EL (cell line): ENCODE measurements around the gene GTF2F1.
A peak's percentile ranks its signal among the peaks of the same experiment; 100 is the strongest.
"Not testable (repeated sequence)": the region's sequence is repeated elsewhere in the genome, so short reads cannot be mapped to it uniquely, and the experiment has no call there.

ENCODE experiments used
- DNase-seq: peaks from one replicate; pipeline ENCODE4 v3.0.0-alpha.2; 2016

GTF2F1 gene, protein sequence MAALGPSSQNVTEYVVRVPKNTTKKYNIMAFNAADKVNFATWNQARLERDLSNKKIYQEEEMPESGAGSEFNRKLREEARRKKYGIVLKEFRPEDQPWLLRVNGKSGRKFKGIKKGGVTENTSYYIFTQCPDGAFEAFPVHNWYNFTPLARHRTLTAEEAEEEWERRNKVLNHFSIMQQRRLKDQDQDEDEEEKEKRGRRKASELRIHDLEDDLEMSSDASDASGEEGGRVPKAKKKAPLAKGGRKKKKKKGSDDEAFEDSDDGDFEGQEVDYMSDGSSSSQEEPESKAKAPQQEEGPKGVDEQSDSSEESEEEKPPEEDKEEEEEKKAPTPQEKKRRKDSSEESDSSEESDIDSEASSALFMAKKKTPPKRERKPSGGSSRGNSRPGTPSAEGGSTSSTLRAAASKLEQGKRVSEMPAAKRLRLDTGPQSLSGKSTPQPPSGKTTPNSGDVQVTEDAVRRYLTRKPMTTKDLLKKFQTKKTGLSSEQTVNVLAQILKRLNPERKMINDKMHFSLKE

DNA sequence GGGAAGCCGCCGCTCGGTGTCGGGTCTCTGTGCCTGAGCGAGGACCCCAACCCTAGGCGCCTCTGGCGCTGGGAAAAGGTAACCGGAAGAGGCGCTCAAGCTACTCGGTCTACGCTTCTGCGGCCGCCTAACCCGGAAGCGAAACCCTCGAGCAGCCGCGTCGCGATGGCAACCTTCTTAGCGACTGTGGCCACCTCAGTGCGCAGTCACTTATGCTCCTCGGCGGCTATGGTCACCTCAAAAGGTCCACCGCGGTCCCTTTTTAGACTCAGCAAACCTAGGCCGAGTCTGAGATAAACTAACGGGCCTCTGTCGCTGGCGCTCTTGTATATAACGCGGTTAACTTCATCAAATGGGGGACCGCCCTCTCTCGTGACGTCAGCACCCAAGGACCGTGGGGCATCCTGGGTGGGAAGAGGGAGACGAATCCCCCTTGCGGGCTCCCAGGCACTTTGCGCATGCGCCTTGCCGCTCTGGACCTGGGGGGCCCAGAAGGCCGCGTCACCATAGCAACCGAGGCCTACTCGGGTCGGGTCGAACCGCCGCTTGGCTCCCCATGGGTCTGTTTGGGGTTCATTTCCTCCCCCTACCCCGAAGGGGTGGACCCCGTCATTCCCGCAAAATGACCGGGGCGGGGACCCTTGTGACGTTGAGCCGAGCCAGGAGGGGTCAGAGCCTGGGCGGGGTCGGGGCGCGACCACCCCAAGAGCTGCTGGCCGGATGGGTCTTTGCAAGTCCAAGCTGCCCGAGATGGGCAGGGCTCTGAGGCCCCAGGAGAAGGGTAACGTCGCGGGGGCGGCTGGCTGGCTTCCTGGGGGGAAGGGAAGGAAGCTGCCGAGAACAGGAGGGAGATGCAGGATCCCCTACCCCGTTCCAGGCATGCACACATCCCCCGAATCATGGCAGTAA, at the start of gene GTF2F1:
TSS of gene GTF2F1 (minus strand) at position 91 of the 909 bp plus-strand sequence. CDS start 169 bp downstream, outside the sequence.
- peak; percentile 96 for DNase-seq

DNA sequence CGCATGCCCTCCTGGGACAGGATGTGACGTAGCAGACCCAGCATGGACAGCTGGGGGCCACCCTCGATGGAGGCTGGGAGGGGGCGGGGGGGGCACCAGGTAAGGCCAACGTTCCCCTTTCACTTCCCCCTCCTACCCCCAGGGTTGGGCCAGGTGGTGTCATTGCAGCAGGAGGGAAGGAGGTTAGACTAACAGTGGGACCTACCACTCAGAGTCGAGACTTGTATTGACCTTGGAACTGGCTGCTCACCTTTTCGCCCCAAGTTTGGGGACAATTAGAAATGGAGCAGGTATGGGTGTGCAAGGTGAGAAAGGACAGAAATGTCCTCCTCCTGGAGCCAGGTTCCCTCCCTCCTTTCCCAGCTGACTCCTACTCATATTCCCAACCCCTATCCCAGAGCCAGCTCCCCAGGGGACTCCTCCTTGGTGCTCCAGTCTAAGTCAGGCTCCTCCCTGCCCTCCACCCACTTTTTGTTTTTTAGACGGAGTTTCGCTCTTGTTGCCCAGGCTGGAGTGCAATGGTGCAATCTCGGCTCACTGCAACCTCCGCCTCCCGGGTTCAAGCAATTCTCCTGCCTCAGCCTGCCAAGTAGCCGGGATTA, 49.2 kb upstream of the GTF2F1 start:
- DNase-seq = no peak

DNA sequence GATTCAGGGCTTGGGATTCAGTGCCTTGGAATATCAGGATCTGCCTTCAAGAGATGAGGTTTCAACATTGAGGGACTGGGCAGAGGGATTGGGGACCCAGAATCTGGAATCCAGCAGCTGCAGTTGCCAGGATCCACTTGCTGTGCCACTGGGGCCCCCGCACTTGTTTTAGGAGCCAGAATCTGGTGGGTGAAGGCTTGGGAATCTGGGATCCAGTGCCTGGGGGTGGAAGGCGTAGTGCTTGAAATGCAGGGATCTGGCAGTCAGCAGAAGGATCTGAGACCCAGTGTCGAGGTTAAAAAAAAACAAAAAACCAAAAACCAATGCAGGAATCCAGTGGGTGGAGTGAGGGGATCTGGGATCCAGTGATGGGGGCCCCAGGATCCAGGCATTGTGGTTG, 47.9 kb upstream of the GTF2F1 start:
- no peak for DNase-seq

DNA sequence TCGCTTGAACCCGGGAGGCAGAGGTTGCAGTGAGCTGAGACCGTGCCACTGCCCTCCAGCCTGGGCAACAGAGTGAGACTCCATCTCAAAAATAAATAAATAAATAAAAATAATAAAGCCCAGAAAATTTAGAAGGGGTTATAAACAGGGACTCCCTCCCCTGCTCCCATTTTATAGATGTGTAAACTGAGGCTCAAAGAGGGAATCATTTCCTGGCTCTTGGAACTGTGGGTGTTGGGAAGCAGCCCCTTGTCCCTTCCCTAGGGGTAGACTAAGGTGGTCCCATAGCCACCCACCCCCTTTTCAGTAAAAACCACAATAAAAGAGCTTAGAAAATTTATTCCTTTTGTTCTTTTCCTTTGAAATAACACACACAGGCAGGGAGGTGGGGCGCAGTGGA, 46.8 kb upstream of the GTF2F1 start:
- no peak for DNase-seq

DNA sequence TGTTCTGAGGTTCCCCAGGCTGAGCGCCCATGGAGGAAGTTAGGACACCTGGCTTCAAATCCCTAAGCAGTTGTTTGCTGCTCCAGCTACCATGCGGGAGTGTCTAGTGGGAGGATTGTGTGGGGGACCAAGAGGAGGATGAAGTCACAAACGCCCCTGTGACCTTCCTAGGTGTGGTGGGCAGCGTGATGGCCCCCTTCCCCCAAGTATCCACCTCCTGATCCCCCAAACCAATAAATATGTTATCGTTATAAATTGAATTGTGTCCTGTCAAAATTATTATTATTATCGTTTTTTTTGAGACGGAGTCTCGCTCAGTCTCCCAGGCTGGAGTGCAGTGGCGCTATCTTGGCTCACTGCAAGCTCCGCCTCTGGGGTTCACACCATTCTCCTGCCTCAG, 40.7 kb upstream of the GTF2F1 start, which contains the start of gene SLC25A41:
TSS of gene SLC25A41 (minus strand) at position 101 of the 400 bp plus-strand sequence. CDS start at position 31, 70 bp downstream.
- no peak for DNase-seq

DNA sequence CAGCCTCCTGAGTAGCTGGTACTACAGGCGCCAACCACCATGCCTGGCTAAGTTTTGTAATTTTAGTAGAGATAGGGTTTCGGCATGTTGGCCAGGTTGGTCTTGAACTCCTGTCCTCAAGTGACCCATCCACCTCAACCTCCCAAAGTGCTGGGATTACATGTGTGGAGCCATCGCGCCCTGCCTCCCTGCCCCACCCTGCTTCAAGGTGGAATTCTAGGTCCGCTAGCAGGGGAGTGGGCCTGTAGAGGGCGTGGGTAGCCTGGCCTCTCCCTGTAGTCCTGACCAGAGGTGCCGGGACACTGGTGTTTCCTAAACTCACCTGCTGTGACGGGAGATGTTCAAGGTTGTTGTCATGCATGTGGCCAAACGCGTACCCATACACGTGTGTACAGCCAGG, 40.2 kb upstream of the GTF2F1 start:
- no peak for DNase-seq

DNA sequence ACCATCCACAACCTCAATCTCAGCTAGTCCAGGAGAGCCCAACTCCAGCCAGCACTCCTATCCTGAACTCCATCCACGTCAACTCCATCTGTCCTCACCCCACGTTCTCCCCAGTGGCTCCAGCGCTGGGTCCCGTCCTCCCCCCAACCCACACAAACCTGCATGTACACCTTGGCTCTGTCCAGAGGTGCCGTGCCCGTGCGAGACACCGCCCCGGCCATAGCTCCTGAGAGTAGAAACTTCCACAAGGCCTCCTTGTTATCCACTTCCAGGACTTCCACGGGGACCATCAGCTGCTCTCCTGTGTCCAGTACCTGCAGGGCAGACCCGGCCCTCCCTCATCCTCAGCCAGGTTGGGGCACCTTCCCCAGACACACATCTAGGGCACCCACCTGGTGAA, 38.9 kb upstream of the GTF2F1 start:
- DNase-seq = no peak

DNA sequence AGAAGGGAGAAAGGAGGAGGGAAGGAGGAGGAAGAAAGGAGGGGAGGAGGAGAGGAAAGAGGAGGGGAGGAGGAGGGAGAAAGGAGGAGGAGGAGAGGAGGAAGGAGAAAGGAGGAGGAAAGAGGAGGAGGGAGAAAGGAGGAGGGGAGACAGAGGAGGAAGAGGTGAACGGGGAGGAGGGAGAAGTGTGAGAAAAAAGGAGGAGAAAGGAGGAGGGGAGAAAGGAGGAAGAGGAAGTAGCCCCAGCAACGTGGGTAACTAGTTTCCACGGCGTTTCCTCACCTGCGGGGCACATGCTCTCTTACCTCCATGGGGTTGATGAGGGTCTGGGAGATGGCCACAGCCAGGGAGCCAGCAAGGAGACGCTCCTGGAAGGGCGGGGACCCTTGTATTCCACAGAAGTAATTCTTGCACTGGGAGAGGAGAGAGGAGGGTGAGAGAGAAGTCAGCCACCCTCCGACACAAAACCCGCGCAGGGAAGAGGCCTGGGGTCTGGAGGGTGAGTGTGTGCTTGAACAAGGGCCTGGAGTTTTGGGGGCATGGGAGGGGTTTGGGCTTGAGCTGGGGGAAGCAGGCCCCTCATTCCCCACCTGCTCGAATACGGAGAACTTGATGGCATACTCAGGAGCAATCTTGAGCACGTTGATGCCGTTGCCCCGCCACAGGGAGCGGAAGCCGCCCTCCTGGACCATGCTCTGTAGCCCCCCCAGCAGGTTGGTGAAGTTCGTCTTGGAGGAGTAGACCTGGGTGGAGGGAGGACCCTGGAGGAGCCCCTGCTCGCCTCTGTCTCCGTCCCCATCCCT, 36.7 kb upstream of the GTF2F1 start:
- DNase-seq = no peak

DNA sequence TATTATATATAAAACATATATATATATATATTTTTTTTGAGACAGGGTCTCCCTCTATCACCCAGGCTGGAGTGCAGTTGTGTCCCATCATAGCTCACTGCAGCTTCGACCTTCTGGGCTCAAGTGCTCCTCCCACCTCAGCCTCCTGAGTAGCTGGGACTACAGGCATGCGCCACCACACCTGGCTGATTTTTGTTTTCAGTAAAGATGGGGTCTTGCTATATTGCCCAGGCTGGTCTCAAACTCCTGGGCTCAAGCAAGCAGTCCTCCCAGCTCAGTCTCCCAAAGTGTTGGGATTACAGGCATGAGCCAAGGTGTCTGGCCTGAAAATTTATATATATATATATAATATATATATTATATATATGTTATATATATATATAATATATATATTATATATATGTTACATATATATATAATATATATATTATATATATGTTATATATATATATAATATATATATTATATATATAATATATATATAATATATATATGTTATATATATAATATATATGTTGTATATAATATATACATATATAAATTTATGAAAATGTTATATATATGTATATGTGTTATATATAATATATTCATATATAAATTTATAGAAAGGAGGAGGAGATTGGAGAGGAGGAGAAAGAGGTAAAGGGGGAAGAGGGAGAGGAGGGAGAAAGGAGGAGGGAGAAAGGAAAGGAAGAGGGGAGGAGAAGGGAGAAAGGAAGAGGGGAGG, 35.9 kb upstream of the GTF2F1 start:
- not testable (repeated sequence) for DNase-seq

DNA sequence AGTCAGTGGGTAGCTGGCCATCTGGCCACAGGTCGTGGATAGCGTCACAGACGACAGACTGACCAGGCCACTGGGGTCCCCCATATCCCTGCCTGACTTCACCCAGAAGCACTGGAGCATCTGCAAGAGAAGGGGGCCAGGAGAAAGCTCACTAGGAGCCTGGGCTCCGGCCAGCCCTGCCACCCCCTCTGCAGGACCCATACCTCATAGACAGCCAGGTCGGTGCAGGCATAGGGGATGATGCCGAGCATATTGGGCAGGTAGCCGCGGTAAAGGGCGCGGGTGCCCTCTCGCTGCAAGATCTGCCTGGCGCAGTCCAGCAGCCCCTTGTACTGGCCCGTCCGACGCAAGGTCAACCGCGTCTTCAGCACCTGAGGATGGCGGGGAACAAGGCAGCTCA, 34.2 kb upstream of the GTF2F1 start:
- DNase-seq = no peak

DNA sequence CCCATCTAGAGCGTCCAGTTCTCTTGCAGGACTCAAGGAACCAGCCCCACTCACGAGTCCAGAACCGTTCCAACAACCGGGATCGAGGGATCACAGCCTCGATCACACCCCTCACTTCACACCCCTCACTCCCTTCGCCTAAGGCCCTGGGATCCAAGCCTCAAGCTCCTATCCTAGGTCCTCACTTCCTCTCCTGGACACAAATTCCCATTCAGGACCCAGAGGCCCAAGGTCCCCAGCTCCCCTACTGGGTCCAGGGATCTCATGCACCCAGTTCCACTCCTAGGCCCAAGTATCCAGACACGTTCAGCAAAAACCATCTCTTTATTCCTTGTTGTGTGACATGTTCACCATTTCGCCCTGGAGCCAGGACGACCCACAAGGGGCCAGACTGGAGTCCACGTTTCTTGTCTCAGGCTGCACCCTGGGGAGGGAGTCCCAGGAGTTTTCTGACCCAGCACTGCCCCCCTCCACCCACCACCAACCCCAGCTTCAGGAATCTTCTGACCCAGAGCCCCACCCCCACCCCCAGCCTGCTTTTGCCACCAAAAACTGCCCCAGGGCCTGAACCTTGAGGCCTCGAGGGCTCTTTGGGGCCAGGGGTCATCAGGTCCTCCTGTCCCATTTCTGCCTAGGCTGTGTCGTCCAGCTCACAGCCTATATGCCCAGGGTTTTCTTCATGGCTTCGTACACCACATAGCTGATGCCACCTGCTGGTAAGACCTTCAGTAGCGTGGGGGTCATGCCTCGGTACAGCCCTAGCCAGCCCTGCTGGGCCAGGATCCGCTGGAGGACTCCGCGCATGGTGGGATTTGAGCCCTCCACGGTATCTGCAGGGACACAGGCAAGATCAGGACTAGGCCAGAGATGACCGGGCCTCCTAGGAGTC, 33.0 kb upstream of the GTF2F1 start:
- no peak for DNase-seq

DNA sequence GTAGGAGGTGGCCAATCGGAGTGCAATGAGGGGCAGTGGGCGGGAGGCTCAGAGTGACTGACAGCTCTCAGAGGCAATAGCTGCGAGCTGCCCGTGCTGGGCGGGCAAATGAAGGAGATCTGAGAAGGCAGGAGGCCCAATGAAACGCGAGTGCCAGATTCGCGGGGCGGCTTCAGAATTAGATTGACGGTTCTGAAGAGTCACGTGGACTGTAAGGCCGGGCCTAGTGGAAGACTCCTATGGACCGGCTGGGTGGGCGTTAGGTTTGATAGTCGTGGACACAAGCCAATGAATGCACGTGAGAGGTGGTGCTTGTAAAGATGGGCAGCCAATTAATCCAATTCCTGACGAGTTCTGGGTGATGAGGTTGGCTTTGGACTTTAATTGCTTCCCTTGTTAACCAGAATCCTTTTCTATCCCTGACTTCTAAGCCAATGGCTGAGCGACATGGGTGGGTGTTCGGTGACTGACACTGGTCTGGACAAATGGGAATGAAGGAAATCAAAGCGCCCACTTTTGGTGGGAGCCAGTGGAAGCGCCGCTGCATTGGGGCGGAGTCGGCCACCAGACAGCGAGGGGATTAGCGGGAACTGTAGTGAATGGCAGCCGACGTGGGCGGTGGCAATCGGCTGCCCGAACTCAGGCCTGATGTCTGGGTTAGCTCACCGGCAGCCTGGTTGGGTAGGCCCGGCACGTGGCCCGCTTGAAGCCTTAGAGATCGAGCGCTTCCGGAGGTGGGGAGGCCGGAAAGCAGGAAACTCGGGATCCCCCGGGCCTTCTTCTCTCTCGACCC, 32.2 kb upstream of the GTF2F1 start:
- DNase-seq = peak; percentile 100

DNA sequence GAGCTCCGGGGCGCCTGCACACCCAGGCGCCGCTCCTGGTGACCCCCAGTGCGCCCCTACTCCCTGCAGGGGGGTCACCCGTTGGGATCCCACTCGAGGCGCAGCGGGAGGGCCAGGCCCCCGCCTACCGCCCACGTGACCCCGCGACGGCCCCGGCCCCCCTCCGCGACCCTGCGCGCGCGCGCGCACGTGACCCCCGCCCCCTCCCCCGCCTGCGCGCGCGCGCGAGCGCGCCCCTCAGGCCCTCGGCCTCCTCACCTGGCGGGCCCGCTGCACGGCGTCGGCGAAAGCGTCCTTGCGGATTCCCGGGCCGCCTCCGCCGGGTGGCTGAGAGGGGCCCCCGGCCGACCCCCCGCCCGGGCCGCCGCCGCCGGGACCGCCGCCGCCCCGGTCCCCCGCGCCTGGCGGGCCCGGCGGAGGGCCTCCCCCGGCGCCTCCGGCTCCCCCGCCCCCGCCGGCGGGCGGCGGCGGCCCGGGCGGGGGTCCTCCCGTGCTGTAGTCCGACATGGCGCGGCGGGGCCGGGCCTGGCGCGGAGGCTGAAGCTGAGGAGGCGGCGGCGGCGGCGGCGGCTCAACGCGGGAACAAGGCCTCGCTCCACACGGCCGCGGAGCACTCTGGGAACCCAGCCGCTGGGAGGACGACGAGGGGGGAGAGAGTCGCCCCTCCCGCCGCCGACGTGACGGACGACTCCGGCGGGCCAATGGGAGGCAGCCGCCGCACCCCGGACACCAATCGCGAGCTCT, 31.4 kb upstream of the GTF2F1 start, which contains the start of gene KHSRP:
TSS of gene KHSRP (minus strand) at position 617 of the 744 bp plus-strand sequence. CDS start at position 507, 110 bp downstream.
- peak; percentile 13 for DNase-seq

DNA sequence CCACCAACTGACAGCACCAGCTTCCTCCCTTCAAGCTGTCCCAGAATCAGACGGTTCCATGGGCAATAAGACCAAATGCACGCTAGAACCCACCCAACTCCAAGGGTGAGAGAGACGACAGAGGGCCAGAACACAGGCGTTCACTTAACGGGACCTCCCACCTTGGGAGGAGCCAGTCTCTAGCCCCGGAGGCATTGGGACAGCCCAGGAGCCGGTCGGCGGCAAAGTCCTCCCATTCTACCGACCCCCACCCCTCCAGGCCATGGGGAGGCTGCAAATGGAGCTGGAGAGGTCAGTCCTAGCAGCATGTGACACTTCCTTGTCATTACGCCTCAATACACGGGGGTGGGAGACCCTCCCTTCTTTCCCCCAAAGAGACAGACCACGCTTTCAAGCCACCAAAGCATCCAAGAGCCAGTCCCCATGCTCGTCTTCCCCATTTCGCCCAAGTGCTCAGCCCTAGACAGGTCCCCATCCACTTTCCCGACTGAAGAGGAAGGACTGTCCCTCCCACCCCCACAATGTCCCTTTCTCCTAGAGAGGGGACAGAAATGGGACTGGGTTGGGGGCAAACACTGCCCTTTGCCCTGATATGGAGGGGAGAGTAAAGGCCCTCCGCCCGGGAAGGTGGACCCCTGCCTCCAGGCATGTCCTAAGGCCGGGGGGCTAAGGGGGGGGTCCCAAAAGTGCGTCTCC, 30.7 kb upstream of the GTF2F1 start:
- DNase-seq = peak; percentile 70

DNA sequence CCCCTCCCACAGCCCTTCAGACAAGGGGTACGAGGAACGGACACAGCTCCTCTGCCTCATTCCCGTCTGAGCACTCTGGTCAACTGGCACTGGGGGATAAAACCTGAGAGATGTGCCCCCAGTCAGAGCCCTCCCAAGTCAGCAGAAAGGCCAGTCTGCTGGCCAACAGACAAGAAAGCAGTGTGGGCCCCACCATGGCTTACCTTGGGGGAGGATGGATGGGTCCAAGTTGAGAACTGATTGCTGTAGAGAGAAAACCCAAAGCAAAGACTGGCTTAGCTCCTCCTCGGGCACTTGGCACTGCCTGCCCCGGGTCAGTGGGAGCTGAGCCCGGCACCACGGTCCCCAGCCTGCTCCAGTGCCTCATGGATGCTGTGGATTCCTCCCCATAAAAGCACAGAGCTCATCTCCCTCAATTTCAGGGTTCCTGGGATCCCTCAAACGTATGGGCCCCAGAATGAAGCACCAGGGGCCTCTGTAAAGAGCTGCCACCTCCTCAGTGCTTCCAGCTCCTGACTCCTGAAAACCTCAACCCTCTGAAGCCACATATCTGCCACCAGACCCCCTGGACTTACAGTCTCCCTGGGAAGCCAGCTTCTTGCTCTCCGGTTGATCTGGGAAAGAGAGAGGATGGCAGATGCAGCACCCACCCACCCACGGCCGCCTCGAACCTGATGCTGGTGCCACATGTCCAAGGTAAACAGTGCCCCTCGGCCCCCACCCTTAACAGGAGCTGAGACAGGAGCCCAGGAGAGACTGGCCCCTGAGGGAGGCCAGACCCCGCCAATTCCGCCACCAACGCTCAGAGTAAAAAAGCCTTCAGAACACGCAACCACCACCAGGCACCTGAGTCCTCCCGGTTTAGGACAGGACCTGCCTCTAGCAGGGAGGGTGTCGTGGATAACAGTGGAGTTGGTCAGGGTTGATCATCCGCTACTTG, 28.4 kb upstream of the GTF2F1 start:
- no peak for DNase-seq

DNA sequence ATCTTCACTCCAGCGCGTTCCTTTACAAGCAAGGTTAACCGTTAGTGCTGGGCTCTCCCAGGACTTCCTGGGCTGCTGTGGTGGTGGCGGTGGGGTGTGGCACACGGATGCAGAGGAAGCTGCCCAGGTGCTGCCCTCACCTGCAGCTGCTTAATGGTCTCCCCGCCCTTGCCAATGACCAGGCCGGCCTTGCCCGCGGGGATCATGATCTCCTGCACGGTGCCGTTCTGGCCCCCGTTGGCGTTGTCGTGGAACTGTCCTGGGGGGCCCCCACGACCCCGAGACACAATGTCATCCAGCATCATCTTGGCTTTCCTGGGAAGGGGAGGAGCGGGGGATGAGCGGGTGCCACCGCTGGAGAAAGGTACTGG, 25.6 kb upstream of the GTF2F1 start:
- DNase-seq = no peak
